Left cardiac atrium (tissue), 4 donors: ENCODE data around the gene STK32A. TPM values are rescaled to one million over a fixed set of nuclear protein-coding genes. Genes with fewer than 3 reads are reported as not detected.

ENCODE experiments used
- ATAC-seq, 2 donors: fragments of 200-7000 bp; cut with Tn5 transposase; one replicate each; pipeline ENCODE4 v1.9.1; 2020; ENCODE audit warnings: mild to moderate bottlenecking in 2 of 2, moderate library complexity in 2 of 2
- DNase-seq: peaks from one replicate; pipeline ENCODE4 v3.0.0-alpha.2; 2020
- intact Hi-C, 2 donors: fragments of 100-400 bp; cut with DNase I; formaldehyde crosslinking; loops; one replicate each; pipeline versions ENCODE4 v1.14.1 to v1.15.1; 2022 to 2023
- total RNA-seq, 2 donors: library from RNA; stranded (reverse); fragmentation: NEBNext Ultra II Directional; extraction: Animal tissue kit (Norgen Biotek cat#: 25700); gene quantifications; one replicate each; pipeline ENCODE4 v1.2.1, GENCODE V29; 2021
- donor health status: DM: no; HTN: yes; CAD: no.
- donor health status: DM: no; HTN: yes; CAD: no; lungs with severe emphysema.
- donor health status: DM: yes; HTN: yes; CAD: no.
- donor health status: Dilated cardiomyopathy.

The STK32A gene
- total RNA-seq, 2 donors from 2014 or later = 0.68 to 2.8 TPM

DNA sequence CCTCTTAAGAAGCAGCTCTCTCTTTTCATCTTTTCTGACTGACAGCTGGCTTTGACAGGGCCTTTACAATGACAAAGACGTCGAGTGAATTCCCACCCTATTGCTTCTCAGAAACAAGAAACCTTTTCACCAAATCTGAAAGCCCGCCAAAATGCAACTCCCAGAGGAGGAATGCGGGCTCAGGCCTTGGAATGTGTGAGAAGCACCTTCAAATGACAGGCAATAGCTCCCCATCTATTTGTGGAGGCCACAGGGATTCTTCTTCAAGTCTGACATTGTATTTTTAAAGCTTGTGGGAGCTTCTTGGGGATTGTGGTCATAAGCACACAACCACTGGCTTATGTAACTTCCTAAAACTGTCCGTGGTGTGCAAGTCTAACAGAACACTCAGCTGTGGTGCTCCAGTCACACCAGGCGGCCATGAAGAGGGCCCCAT lies 202.4 kb downstream of the STK32A start:
- ATAC-seq (peak in 1 of 2 donors; percentile 52), DNase-seq (no peak)
- intact Hi-C loops = no loop called here
